Brain pericyte (primary cell): ENCODE data around the gene ABHD4.
"Not testable (repeated sequence)": the region's sequence is repeated elsewhere in the genome, so short reads cannot be mapped to it uniquely, and the experiment has no call there.

Source experiments
- DNase-seq: peaks from one replicate; pipeline ENCODE4 v3.0.0-alpha.2; 2012; ENCODE audit warnings: low read depth, low spot score

ABHD4 gene

GRCh38 chr14:22561661-22562579 lies 36.2 kb upstream of the ABHD4 start:
- DNase-seq: no peak

GRCh38 chr14:22563987-22564386 lies 34.1 kb upstream of the ABHD4 start:
- DNase-seq: no peak

GRCh38 chr14:22564463-22564862 lies 33.6 kb upstream of the ABHD4 start:
- no peak for DNase-seq

GRCh38 chr14:22565391-22565945 lies 32.6 kb upstream of the ABHD4 start:
- DNase-seq: no peak

GRCh38 chr14:22566266-22566665 lies 31.8 kb upstream of the ABHD4 start:
- not testable (repeated sequence) for DNase-seq

- no peak for DNase-seq
These were observed 31.3 kb upstream of the ABHD4 start for GRCh38 chr14:22566845-22567244.

GRCh38 chr14:22567437-22567836 lies 30.7 kb upstream of the ABHD4 start:
- DNase-seq: no peak

- no peak for DNase-seq
These were observed 28.9 kb upstream of the ABHD4 start for GRCh38 chr14:22569106-22569736.

- no peak for DNase-seq
These were observed 28.4 kb upstream of the ABHD4 start for GRCh38 chr14:22569737-22570131.

GRCh38 chr14:22570132-22570949 lies 27.8 kb upstream of the ABHD4 start:
- DNase-seq: peak; percentile 44

GRCh38 chr14:22572562-22573058 lies 25.5 kb upstream of the ABHD4 start:
- no peak for DNase-seq

GRCh38 chr14:22573804-22574203 lies 24.3 kb upstream of the ABHD4 start:
- no peak for DNase-seq

- DNase-seq: no peak
These were observed 20.7 kb upstream of the ABHD4 start for GRCh38 chr14:22577334-22577908.

GRCh38 chr14:22579236-22579635 lies 18.9 kb upstream of the ABHD4 start:
- no peak for DNase-seq

- DNase-seq: no peak
These were observed 18.2 kb upstream of the ABHD4 start for GRCh38 chr14:22579881-22580280.

- DNase-seq: no peak
These were observed 17.5 kb upstream of the ABHD4 start for GRCh38 chr14:22580625-22581024.

- no peak for DNase-seq
These were observed 14.1 kb upstream of the ABHD4 start for GRCh38 chr14:22583994-22584393.

GRCh38 chr14:22587247-22587646 lies 10.9 kb upstream of the ABHD4 start:
- DNase-seq: no peak

- not testable (repeated sequence) for DNase-seq
These were observed 10.2 kb upstream of the ABHD4 start for GRCh38 chr14:22587677-22588422.

- DNase-seq: no peak
These were observed 9.5 kb upstream of the ABHD4 start for GRCh38 chr14:22588526-22589095.
